Measurements from ENCODE around the gene EMSY. TPM values are rescaled to one million over a fixed set of nuclear protein-coding genes. Genes with fewer than 3 reads are reported as not detected.

Gene EMSY
- total and polyA plus RNA-seq, 10 donors: 3.8 to 81.8 (median 32.1) TPM

GRCh38 chr11:76424891-76425290 lies 19.9 kb upstream of the EMSY start:
- Histone ChIP-seq H3K4me3 (no peak overlapping the region), H3K36me3 (no peaks in the 10 kb centered on the region), H3K27me3 (replicated peaks in 1 of 7) (no peaks in the 10 kb centered on the region), H3K9me3 (no peaks in the 10 kb centered on the region), H3K27ac (no peak overlapping the region), H3K4me1 (no peaks in the 10 kb centered on the region)
- TF ChIP-seq POLR2AphosphoS5 (IDR thresholded peaks at IDR 0.05) (no peak), POLR2A (IDR thresholded peaks at IDR 0.05) (no peak)
- TF ChIP-seq, protein P1, sequence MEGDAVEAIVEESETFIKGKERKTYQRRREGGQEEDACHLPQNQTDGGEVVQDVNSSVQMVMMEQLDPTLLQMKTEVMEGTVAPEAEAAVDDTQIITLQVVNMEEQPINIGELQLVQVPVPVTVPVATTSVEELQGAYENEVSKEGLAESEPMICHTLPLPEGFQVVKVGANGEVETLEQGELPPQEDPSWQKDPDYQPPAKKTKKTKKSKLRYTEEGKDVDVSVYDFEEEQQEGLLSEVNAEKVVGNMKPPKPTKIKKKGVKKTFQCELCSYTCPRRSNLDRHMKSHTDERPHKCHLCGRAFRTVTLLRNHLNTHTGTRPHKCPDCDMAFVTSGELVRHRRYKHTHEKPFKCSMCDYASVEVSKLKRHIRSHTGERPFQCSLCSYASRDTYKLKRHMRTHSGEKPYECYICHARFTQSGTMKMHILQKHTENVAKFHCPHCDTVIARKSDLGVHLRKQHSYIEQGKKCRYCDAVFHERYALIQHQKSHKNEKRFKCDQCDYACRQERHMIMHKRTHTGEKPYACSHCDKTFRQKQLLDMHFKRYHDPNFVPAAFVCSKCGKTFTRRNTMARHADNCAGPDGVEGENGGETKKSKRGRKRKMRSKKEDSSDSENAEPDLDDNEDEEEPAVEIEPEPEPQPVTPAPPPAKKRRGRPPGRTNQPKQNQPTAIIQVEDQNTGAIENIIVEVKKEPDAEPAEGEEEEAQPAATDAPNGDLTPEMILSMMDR (IDR thresholded peaks at IDR 0.05 in 8 of 11, conservative IDR thresholded peaks at IDR 0.05 in 3 of 11): no peak
- intact Hi-C loops (cut with DNase I; ENCODE audit: low total_unique reads): no loop called here
- no peak for DNase-seq
- WGBS, 5 donors: 82 to 92% (median 84%) methylated on average over 2 of the region's 2 CpGs

DNA sequence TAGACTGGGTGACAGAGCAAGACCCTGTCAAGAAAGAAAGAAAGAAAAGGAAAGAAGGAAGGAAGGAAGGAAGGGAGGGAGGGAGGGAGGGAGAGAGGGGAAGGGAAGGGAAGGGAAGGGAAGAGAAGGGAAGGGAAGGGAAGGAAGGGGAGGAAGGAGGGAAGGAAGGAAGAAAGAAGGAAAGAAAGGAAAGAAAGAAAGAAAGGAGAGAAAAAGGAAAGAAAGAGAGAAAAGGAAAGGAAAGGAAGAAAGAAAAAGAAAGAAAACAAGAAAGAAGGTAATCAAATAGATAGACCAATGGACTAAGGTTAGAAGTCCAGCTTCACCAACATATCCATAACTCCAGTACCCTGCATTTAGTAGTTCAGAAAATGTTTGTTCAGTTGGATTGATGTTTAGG lies 18.2 kb upstream of the EMSY start:
- no peak overlapping the region for H3K27ac ChIP-seq
- H3K4me3 ChIP-seq: no peak overlapping the region
- no peaks in the 10 kb centered on the region for H3K4me1 ChIP-seq
- intact Hi-C loops (cut with DNase I; ENCODE audit: low total_unique reads): no loop called here
- no peaks in the 10 kb centered on the region for H3K27me3 ChIP-seq (replicated peaks in 1 of 7)
- no peak for DNase-seq
- H3K36me3 ChIP-seq: no peaks in the 10 kb centered on the region
- TF ChIP-seq POLR2A (IDR thresholded peaks at IDR 0.05): no peak
- TF ChIP-seq, protein P1 (IDR thresholded peaks at IDR 0.05 in 8 of 11, conservative IDR thresholded peaks at IDR 0.05 in 3 of 11): no peak
- H3K9me3 ChIP-seq: no peaks in the 10 kb centered on the region

DNA sequence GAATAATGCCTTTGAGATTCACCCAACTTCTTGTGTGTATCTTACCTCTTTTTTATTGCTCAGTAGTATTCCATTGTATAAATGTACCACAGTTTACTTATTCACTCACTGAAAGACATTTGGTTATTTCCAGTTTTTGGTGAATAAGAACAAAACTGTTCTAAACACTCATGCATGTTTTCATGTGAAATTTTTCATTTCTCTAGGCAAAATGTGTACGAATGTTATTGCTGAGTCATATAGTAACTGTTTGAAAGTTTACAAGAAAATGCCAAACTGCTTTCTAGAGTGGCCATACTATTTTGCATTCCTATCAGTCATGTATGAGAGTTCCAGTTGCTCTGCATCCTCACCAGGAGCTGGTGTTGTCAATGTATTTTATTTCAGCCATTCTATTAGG lies 8.8 kb upstream of the EMSY start:
- Histone ChIP-seq H3K4me3 (no peak overlapping the region), H3K4me1 (no peaks in the 10 kb centered on the region), H3K36me3 (no peaks in the 10 kb centered on the region), H3K27me3 (replicated peaks in 1 of 7) (no peaks in the 10 kb centered on the region), H3K27ac (no peak overlapping the region), H3K9me3 (no peaks in the 10 kb centered on the region)
- TF ChIP-seq POLR2A (IDR thresholded peaks at IDR 0.05) (no peak), POLR2AphosphoS5 (IDR thresholded peaks at IDR 0.05) (no peak)
- TF ChIP-seq, protein P1 (IDR thresholded peaks at IDR 0.05 in 8 of 11, conservative IDR thresholded peaks at IDR 0.05 in 3 of 11): no peak
- intact Hi-C loops (cut with DNase I; ENCODE audit: low total_unique reads): no loop called here
- 53 to 78% (median 65%) methylated on average over 1 of the region's 1 CpG for WGBS, 5 donors
- DNase-seq: no peak

DNA sequence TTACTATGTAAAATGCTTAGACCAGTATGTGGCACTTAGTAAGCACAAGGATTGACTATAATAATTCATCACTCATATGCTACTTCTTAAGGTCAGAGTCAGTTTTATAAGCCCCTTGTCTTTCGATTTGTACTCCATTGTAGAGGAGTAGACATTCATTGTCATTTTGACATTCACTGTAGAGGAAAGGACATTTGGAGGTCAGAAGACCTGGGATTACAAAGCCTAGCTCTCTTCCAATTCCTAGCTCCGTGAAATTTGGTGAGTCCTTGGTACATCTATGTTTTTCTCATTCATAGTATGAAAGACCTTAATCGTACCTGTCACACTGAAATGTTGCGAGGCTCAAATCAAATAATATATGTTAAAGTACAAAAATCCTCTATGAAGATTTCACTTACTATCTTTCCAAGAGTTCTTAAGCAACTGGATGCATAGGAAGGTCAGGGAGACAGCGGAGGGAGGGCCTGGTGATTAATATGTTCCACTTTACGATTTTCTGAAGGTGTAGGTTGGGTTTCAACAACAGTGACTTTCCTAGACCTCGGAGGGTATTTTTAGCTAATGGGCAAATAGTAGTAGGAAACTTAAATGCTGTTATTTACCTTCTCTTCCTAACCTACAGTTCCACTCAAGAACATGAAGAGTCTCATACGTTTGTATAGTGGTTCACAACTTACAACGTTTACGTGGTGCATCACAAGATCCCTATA lies 1.4 kb upstream of the EMSY start:
- peaks cover 0 to 29% (median 12%) of the 10 kb centered on the region in 6 donors for H3K36me3 ChIP-seq
- DNase-seq: no peak
- no peak for TF ChIP-seq POLR2A (IDR thresholded peaks at IDR 0.05)
- TF ChIP-seq, protein P1 (IDR thresholded peaks at IDR 0.05 in 8 of 11, conservative IDR thresholded peaks at IDR 0.05 in 3 of 11): no peak
- no peak for TF ChIP-seq POLR2AphosphoS5 (IDR thresholded peaks at IDR 0.05)
- intact Hi-C loops (cut with DNase I; ENCODE audit: low total_unique reads): loop anchor here (5.0 kb wide), 1 partner anchor 61 kb away; the partner anchor contains the start of genes GVQW3 and THAP12
- WGBS, 5 donors: 40 to 44% (median 43%) methylated on average over 10 of the region's 10 CpGs
- H3K9me3 ChIP-seq: no peaks in the 10 kb centered on the region
- H3K4me3 ChIP-seq: peak overlapping the region; percentile 86 to 100 (median 98)
- peaks cover 13 to 49% (median 27%) of the 10 kb centered on the region in 6 donors for H3K4me1 ChIP-seq
- no peaks in the 10 kb centered on the region for H3K27me3 ChIP-seq (replicated peaks in 1 of 7)
- H3K27ac ChIP-seq: peak overlapping the region in 5 of 8 donors; percentile 83 to 95 (median 93)

All from spleen (tissue), 11 donors.